ENCODE data around the gene INSRR. TPM values are rescaled to one million over a fixed set of nuclear protein-coding genes. Genes with fewer than 3 reads are reported as not detected.

Gene INSRR
- polyA plus RNA-seq (2012; ENCODE audit: missing spikeins) = not detected

DNA sequence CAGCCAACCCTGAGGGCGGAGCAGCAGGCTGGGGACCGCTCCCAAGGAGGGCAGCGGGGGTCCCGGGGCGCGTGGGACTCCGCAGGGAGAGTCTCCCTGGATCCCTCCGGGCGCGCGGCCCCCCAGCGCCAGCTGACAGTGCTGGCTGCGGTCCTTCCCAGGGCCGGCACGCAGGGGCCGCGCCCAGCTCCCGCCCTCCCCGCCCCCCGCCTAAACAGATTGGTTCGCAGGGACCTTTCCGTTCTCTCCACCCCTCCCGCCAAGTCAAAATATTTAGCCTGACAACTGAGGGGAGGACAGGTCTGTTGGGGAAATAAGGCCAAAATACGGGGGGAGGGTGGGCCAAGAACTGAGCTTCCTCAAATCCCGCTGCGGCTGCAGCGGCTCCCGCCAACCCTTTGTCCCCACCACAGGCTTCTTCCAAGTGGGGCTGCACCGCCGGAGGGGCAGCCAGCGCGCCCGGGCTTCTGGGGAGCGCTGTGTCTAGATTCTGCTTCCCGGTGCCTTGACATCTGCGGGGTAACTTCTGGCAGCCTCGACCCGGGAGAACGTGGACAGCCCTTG is at the start of gene INSRR:
Gene INSRR (minus strand): TSS at position 159 of the 564 bp plus-strand sequence. CDS start 496 bp downstream, outside the sequence.
- DNase-seq (ENCODE audit: insufficient read length) = no peak
- TF ChIP-seq TAF1 (IDR thresholded peaks at IDR 0.05; ENCODE audit: borderline replicate concordance, low read depth, low read length) = no peak
- no peak for TF ChIP-seq POLR2A (IDR thresholded peaks at IDR 0.05; ENCODE audit: low read depth, low read length)
- TF ChIP-seq POLR2AphosphoS5 (IDR thresholded peaks at IDR 0.05; ENCODE audit: low read depth, low read length) = no peak
- no peak for FAIRE-seq

DNA sequence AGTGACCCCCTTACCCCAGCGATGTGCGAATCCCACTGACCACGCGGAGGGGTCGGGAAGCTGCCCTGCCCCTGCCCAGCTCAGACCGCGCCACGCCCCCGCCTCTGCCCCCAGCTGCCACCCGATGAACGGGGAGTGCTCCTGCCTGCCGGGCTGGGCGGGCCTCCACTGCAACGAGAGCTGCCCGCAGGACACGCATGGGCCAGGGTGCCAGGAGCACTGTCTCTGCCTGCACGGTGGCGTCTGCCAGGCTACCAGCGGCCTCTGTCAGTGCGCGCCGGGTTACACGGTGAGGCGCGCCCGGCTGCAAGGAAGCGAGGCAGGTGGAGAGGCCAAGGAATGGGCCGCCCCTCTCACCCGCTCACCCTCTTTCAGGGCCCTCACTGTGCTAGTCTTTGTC is 49.6 kb upstream of the INSRR start:
- FAIRE-seq (no peak), DNase-seq (ENCODE audit: insufficient read length) (no peak)

DNA sequence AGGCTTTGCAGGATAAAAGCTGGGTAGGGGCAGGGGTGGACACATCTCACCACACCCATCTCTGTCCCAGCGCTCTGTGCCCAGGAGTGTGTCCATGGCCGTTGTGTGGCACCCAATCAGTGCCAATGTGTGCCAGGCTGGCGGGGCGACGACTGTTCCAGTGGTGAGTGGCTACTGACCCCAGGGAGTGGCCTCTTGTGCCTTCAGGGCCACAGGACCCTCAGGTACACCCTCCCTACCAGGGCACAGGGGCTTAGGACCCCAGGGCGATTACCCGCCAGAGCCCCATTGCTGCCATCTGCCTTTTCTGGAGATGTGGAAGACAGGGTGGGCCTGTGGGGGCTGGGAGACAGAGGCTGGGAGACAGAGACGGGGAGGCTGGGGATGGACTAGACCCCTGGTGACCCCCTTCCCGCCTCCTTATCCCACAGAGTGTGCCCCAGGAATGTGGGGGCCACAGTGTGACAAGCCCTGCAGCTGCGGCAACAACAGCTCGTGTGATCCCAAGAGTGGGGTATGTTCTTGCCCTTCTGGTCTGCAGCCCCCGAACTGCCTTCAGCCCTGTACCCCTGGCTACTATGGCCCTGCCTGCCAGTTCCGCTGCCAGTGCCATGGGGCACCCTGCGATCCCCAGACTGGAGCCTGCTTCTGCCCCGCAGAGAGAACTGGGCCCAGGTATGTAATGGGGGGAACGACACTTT is 47.4 kb upstream of the INSRR start:
- FAIRE-seq (no peak), DNase-seq (ENCODE audit: insufficient read length) (no peak)
- no peak for TF ChIP-seq TAF1 (IDR thresholded peaks at IDR 0.05; ENCODE audit: borderline replicate concordance, low read depth, low read length)
- no peak for TF ChIP-seq POLR2A (IDR thresholded peaks at IDR 0.05; ENCODE audit: low read depth, low read length)
- no peak for TF ChIP-seq POLR2AphosphoS5 (IDR thresholded peaks at IDR 0.05; ENCODE audit: low read depth, low read length)

More for the DNA sequence above, 49.6 kb upstream of the INSRR start:
- TF ChIP-seq POLR2AphosphoS5 (IDR thresholded peaks at IDR 0.05; ENCODE audit: low read depth, low read length) (no peak), TAF1 (IDR thresholded peaks at IDR 0.05; ENCODE audit: borderline replicate concordance, low read depth, low read length) (no peak), POLR2A (IDR thresholded peaks at IDR 0.05; ENCODE audit: low read depth, low read length) (no peak)

DNA sequence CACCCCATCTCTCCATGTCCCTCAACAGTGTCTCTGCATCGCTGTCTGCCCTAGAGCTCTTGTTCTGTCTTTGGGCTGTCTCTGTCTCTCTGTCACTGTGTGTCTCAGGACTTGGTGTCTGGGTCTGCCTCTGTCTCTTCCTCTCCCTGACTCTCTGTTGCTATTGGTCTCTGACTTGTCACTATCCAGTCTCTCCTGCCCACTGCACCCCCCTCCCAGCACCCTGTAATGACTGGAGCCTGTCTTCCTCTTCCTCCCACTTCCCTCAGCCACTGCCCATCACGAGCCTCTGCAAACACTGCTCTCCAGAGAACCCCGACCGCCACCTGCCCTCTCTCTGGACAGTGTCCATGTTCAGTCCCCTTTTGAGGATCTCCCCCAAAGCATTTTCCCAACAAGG is 46.7 kb upstream of the INSRR start:
- DNase-seq (ENCODE audit: insufficient read length) = no peak
- TF ChIP-seq POLR2AphosphoS5 (IDR thresholded peaks at IDR 0.05; ENCODE audit: low read depth, low read length) = no peak
- no peak for TF ChIP-seq POLR2A (IDR thresholded peaks at IDR 0.05; ENCODE audit: low read depth, low read length)
- no peak for TF ChIP-seq TAF1 (IDR thresholded peaks at IDR 0.05; ENCODE audit: borderline replicate concordance, low read depth, low read length)
- no peak for FAIRE-seq

DNA sequence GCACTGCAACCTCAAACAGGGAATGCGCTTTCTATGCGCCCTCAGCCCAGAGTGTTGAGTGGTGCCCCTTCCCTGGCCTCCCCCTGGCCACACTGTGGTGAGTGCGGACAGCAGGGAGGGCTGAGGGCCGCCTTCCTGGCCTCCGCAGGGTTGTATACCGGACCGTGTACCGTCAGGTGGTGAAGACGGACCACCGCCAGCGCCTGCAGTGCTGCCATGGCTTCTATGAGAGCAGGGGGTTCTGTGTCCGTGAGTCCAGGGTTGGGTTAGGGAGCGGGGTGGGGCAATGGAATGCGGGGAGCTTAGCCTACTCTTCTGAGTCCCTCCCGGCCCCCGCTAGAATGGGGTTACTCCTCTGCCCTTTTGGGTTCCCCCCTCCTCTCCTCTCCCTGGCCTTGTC is 46.3 kb upstream of the INSRR start:
- TF ChIP-seq POLR2AphosphoS5 (IDR thresholded peaks at IDR 0.05; ENCODE audit: low read depth, low read length) = no peak
- TF ChIP-seq TAF1 (IDR thresholded peaks at IDR 0.05; ENCODE audit: borderline replicate concordance, low read depth, low read length) = no peak
- no peak for TF ChIP-seq POLR2A (IDR thresholded peaks at IDR 0.05; ENCODE audit: low read depth, low read length)
- no peak for DNase-seq (ENCODE audit: insufficient read length)
- FAIRE-seq = no peak

DNA sequence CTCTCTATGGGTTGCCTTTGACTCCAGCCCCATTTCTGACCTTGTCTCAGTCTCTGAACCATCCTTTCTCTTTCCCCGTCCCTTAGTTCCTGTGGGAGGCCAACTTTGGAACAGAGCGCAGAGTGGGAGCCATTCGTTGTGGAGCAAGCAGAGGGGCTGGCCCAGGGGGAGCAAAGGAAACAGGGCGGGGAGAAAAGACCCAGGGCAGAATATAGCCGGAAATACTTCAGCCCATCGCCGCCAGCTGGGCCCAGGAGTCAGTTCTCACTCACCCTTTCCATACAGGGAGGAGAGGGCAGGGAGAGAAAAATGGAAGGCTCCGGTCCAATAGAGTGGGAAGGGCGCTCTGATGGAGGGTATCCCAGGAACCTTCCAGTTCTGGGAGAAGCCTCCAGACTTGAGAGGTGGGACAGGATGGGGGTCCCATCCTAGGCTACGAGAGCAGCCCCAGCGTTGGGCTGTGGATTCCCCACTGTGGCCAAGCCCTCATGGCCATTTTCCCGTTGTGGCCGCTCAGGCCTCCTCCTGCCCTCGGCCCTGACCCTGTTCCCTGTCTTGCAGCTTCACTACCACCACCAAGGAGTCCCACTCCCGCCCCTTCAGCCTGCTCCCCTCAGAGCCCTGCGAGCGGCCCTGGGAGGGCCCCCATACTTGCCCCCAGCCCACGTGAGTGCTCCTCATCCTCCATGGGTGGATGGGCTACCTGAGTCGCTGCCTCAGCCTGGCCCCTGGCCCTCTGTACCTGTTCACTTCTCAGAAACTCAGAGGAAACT is 45.5 kb upstream of the INSRR start:
- no peak for FAIRE-seq

DNA sequence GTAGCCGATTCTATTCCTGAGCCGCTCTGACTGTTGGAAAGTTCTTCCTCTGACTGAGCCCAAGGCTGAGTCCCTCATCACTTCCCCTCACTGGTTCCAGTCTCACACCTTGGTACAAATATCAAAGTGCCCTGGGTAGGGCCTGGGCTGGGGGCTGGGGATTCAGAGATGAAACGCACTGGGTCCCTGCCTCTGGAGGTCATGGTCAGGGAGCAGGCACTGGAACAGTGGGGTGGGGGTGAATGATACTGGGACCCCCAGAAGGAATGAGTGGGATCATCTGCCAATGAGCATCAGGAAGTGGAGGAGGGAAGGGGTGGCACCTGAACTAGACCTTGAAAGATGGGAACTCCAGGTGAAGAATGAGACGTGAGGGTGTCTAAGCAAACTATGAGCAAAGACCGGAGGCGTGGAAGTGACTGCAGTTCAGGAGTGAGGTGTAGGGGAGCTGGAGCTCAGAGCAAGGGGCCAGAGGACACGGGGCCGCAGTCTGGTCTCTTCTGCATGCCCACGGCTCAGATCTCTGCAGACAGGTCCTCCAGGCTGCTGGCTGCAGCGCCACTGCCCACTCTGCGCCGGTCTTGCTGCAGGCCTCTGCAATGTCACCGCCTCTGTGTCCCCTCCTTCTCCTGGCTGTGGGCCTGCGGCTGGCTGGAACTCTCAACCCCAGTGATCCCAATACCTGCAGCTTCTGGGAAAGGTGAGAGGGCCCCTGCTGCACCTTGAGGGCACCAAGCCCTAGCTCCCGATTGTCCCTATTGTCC is 44.6 kb upstream of the INSRR start:
- no peak for TF ChIP-seq TAF1 (IDR thresholded peaks at IDR 0.05; ENCODE audit: borderline replicate concordance, low read depth, low read length)
- no peak for TF ChIP-seq POLR2AphosphoS5 (IDR thresholded peaks at IDR 0.05; ENCODE audit: low read depth, low read length)
- TF ChIP-seq POLR2A (IDR thresholded peaks at IDR 0.05; ENCODE audit: low read depth, low read length) = no peak
- no peak for FAIRE-seq
- DNase-seq (ENCODE audit: insufficient read length) = no peak

More for the DNA sequence above, 45.5 kb upstream of the INSRR start:
- no peak for TF ChIP-seq TAF1 (IDR thresholded peaks at IDR 0.05; ENCODE audit: borderline replicate concordance, low read depth, low read length)
- no peak for TF ChIP-seq POLR2A (IDR thresholded peaks at IDR 0.05; ENCODE audit: low read depth, low read length)
- TF ChIP-seq POLR2AphosphoS5 (IDR thresholded peaks at IDR 0.05; ENCODE audit: low read depth, low read length) = no peak
- DNase-seq (ENCODE audit: insufficient read length) = no peak

DNA sequence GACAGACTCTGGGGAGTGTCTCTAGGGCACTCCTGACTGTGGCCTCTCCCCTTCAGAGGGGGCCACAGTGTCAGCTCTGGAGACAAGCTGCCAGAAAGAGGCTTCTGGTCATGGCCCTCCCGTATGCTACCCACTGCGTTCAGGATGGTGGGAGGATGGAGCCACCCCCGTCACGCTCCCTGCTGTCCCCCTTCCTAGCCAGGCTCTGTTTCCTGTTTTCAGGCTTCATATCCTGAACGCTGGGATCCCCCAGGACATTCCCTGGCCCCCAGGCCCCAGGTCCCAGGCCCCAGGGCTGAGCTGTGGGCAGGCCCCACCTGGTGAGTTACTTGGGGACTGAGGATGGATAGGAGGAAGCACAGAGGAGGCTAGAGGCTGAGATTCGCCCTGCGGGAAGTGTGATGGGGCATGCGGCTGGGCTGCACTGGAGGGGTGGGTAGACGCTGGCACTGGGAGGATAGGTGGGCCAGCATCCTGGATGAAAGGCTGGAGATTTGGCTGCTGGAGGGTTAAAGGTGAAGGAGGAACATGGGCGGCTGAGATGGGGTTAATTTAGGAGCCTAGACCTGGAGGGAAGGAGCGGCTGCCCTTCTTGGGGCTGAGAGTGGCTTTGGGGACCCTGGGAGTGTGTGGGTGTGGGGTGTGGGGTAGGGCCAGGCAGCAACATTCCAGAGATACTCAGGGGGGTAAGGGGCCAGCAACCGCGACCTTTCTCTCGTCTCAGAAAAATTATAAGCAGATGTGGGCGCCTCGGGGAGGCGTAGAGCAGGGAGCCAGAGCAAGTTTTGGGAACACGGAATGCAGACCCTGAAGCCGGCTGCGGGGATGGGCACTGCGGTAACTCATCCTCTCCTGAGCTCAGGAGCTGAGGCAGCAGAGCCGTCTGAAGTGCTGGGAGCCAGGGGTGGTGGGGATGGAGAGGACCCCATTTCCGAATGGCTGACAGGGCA is 43.3 kb upstream of the INSRR start:
- FAIRE-seq (no peak), DNase-seq (ENCODE audit: insufficient read length) (no peak)
- TF ChIP-seq POLR2A (IDR thresholded peaks at IDR 0.05; ENCODE audit: low read depth, low read length) = no peak
- no peak for TF ChIP-seq POLR2AphosphoS5 (IDR thresholded peaks at IDR 0.05; ENCODE audit: low read depth, low read length)
- TF ChIP-seq TAF1 (IDR thresholded peaks at IDR 0.05; ENCODE audit: borderline replicate concordance, low read depth, low read length) = no peak

DNA sequence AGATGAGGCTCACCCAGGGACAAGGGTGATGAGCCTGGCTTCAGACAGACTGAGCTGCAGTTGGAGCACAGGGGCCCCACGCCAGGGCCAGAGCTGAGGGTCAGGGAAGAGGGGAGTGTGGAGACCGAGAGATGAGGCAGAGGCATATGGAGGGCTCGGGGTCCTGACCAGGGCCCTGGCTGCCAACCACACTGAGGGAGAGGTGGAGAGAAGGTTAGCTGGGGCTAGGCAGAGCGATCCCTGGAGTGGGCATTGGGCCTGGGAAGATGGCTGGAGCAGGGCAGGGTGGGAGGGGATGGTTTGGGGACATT is 42.6 kb upstream of the INSRR start:
- no peak for DNase-seq (ENCODE audit: insufficient read length)
- TF ChIP-seq TAF1 (IDR thresholded peaks at IDR 0.05; ENCODE audit: borderline replicate concordance, low read depth, low read length) (no peak), POLR2A (IDR thresholded peaks at IDR 0.05; ENCODE audit: low read depth, low read length) (no peak), POLR2AphosphoS5 (IDR thresholded peaks at IDR 0.05; ENCODE audit: low read depth, low read length) (no peak)
- FAIRE-seq = no peak

DNA sequence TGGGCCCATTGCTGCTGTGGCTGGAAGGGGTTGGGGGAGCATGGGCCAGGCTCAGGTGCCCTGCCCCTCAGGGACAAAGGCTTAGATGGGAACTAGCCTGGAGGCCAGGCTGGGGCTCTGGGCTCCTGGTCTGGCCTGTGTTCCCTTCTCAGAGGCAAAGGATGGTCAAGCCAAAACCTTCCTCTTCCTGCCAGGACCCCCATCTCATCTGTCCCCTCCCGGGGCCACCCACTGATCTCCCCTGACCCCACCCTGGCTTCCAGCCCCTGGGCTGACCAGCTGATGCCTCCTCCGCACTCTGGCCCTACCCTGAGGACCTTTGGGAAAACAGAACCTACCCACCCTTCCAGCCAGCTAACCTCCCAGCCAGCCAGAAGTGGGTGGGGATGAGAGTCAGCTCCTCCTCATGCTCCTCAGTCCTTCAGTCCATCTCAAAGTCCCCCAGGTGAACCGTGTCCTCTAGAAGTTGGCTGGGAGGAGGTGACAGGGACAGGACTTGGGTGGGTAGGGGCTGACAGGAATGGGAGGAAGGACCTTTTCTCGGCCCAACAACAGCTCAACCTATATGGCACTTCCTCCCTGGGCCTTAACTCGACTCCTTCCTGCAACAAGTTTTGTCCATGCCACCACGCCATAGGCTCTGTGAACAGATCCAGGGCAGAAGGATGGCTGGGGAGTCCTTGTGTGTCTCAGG is 42.1 kb upstream of the INSRR start:
- DNase-seq (ENCODE audit: insufficient read length) (no peak), FAIRE-seq (no peak)
- TF ChIP-seq TAF1 (IDR thresholded peaks at IDR 0.05; ENCODE audit: borderline replicate concordance, low read depth, low read length) (no peak), POLR2A (IDR thresholded peaks at IDR 0.05; ENCODE audit: low read depth, low read length) (no peak), POLR2AphosphoS5 (IDR thresholded peaks at IDR 0.05; ENCODE audit: low read depth, low read length) (no peak)
